SK-N-SH (cell line): ENCODE data around the gene NT5DC2.

Source experiments
- CHD2 ChIP-seq: fragments of 150-350 bp; IDR thresholded peaks from 2 replicates; pipeline ENCODE4 v1.6.1; 2018; ENCODE audit warnings: low read length; ENCODE audit not compliant: partially characterized antibody
- EP300 ChIP-seq, 2 experiments: IDR thresholded peaks; 2 replicates each; pipeline versions ENCODE4 v1.4.0 to v1.6.1; 2012; ENCODE audit warnings: borderline replicate concordance in 1 of 2, low read depth in 1 of 2, low read length in 1 of 2
- GABPA ChIP-seq: IDR thresholded peaks from 2 replicates; pipeline ENCODE4 v1.4.0; 2012; ENCODE audit warnings: low read depth, mild to moderate bottlenecking
- JUND ChIP-seq: IDR thresholded peaks from 2 replicates; pipeline ENCODE4 v1.4.0; 2012
- MXI1 ChIP-seq: IDR thresholded peaks from 2 replicates; pipeline ENCODE4 v1.6.1; 2012; ENCODE audit warnings: mild to moderate bottlenecking, low read depth, low read length, improper control_type of control experiment
- RCOR1 ChIP-seq: fragments of 150-350 bp; IDR thresholded peaks from 2 replicates; pipeline ENCODE4 v1.6.1; 2017; ENCODE audit warnings: antibody characterized with exemption, low read length
- SMC3 ChIP-seq: IDR thresholded peaks from 2 replicates; pipeline ENCODE4 v1.6.1; 2012; ENCODE audit warnings: low read depth, low read length, improper control_type of control experiment
- TCF12 ChIP-seq: IDR thresholded peaks from 2 replicates; pipeline ENCODE4 v1.4.0; 2012
- TEAD4 ChIP-seq: IDR thresholded peaks from 2 replicates; pipeline ENCODE4 v1.4.0; 2012; ENCODE audit warnings: mild to moderate bottlenecking, borderline replicate concordance; ENCODE audit not compliant: insufficient read depth
- YY1 ChIP-seq: IDR thresholded peaks from 2 replicates; pipeline ENCODE4 v1.4.0; 2012; ENCODE audit warnings: low read depth, mild to moderate bottlenecking
- TF ChIP-seq, protein P1 (sequence below): fragments of 200-600 bp; sonication (generic); IDR thresholded peaks from 2 replicates; pipeline ENCODE4 v1.6.1; 2017; ENCODE audit warnings: antibody characterized with exemption, mild to moderate bottlenecking, moderate library complexity
- TF ChIP-seq, protein P2 (sequence below): IDR thresholded peaks from 2 replicates; pipeline ENCODE4 v1.4.0; 2012; ENCODE audit warnings: low read depth
- TF ChIP-seq, protein P3 (sequence below): IDR thresholded peaks from 2 replicates; pipeline ENCODE4 v1.6.1; 2012; ENCODE audit warnings: mild to moderate bottlenecking, low read depth, low read length, moderate library complexity
- TF ChIP-seq, protein P4 (sequence below): IDR thresholded peaks from 2 replicates; pipeline ENCODE4 v1.4.0; 2012; ENCODE audit warnings: low read depth, borderline replicate concordance

DNA sequence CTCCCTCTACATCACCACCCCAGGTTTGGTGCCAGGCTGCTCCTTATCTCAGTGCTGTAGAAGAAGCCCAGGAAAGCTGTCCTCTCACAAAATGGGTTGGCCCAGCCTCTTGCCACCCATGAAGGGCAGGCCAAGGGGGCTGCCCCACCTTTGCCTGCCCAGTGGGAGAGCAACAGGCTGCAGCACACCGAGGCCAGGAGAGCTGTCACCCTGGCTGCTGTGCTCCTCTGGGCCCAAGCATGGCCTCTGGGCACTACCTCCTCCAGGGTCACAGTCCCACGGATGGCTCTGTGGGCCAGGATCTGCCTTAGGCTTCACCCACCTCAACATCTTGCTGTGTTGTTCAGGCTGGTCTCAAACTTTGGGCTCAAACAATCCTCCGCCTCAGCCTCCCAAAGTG, 44.9 kb downstream of the NT5DC2 start:
- no peak for TF ChIP-seq GABPA
- TF ChIP-seq, protein P1, sequence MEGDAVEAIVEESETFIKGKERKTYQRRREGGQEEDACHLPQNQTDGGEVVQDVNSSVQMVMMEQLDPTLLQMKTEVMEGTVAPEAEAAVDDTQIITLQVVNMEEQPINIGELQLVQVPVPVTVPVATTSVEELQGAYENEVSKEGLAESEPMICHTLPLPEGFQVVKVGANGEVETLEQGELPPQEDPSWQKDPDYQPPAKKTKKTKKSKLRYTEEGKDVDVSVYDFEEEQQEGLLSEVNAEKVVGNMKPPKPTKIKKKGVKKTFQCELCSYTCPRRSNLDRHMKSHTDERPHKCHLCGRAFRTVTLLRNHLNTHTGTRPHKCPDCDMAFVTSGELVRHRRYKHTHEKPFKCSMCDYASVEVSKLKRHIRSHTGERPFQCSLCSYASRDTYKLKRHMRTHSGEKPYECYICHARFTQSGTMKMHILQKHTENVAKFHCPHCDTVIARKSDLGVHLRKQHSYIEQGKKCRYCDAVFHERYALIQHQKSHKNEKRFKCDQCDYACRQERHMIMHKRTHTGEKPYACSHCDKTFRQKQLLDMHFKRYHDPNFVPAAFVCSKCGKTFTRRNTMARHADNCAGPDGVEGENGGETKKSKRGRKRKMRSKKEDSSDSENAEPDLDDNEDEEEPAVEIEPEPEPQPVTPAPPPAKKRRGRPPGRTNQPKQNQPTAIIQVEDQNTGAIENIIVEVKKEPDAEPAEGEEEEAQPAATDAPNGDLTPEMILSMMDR, result no peak
- TF ChIP-seq MXI1, result no peak
- no peak for TF ChIP-seq YY1
- no peak for TF ChIP-seq RCOR1
- no peak for TF ChIP-seq SMC3
- no peak for TF ChIP-seq TEAD4
- no peak for TF ChIP-seq TCF12
- no peak for TF ChIP-seq EP300 (IDR thresholded peaks at IDR 0.05; ENCODE audit: borderline replicate concordance in 1 of 2, low read depth in 1 of 2, low read length in 1 of 2)
- TF ChIP-seq JUND, result no peak
- TF ChIP-seq, protein P2, sequence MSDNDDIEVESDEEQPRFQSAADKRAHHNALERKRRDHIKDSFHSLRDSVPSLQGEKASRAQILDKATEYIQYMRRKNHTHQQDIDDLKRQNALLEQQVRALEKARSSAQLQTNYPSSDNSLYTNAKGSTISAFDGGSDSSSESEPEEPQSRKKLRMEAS, result no peak
- TF ChIP-seq, protein P3, sequence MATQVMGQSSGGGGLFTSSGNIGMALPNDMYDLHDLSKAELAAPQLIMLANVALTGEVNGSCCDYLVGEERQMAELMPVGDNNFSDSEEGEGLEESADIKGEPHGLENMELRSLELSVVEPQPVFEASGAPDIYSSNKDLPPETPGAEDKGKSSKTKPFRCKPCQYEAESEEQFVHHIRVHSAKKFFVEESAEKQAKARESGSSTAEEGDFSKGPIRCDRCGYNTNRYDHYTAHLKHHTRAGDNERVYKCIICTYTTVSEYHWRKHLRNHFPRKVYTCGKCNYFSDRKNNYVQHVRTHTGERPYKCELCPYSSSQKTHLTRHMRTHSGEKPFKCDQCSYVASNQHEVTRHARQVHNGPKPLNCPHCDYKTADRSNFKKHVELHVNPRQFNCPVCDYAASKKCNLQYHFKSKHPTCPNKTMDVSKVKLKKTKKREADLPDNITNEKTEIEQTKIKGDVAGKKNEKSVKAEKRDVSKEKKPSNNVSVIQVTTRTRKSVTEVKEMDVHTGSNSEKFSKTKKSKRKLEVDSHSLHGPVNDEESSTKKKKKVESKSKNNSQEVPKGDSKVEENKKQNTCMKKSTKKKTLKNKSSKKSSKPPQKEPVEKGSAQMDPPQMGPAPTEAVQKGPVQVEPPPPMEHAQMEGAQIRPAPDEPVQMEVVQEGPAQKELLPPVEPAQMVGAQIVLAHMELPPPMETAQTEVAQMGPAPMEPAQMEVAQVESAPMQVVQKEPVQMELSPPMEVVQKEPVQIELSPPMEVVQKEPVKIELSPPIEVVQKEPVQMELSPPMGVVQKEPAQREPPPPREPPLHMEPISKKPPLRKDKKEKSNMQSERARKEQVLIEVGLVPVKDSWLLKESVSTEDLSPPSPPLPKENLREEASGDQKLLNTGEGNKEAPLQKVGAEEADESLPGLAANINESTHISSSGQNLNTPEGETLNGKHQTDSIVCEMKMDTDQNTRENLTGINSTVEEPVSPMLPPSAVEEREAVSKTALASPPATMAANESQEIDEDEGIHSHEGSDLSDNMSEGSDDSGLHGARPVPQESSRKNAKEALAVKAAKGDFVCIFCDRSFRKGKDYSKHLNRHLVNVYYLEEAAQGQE, result no peak
- TF ChIP-seq, protein P4, sequence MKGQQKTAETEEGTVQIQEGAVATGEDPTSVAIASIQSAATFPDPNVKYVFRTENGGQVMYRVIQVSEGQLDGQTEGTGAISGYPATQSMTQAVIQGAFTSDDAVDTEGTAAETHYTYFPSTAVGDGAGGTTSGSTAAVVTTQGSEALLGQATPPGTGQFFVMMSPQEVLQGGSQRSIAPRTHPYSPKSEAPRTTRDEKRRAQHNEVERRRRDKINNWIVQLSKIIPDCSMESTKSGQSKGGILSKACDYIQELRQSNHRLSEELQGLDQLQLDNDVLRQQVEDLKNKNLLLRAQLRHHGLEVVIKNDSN, result no peak
- no peak for TF ChIP-seq CHD2
